ENCODE data around the gene CCDC40. TPM values are rescaled to one million over a fixed set of nuclear protein-coding genes. Genes with fewer than 3 reads are reported as not detected.

CCDC40 gene
- polyA plus RNA-seq, 1 donor = 5.5 TPM

GRCh38 chr17:80114758-80115157 is 78.3 kb downstream of the CCDC40 start:
- no peak for DNase-seq (ENCODE audit: low read depth)

GRCh38 chr17:80115159-80115558 is 78.7 kb downstream of the CCDC40 start:
- no peak for DNase-seq (ENCODE audit: low read depth)

- no peak for DNase-seq (ENCODE audit: low read depth)
These were observed 80.0 kb downstream of the CCDC40 start for GRCh38 chr17:80116276-80116920.

- DNase-seq (ENCODE audit: low read depth) = no peak
These were observed 80.5 kb downstream of the CCDC40 start for GRCh38 chr17:80116921-80117380.

GRCh38 chr17:80117491-80118401 is 81.3 kb downstream of the CCDC40 start:
- DNase-seq (ENCODE audit: low read depth) = no peak

- DNase-seq (ENCODE audit: low read depth) = no peak
These were observed 82.3 kb downstream of the CCDC40 start for GRCh38 chr17:80118601-80119270.

- DNase-seq (ENCODE audit: low read depth) = no peak
These were observed 82.9 kb downstream of the CCDC40 start for GRCh38 chr17:80119271-80119791.

- DNase-seq (ENCODE audit: low read depth) = no peak
These were observed 83.4 kb downstream of the CCDC40 start for GRCh38 chr17:80119839-80120238.

- no peak for DNase-seq (ENCODE audit: low read depth)
These were observed 85.7 kb downstream of the CCDC40 start for GRCh38 chr17:80122026-80122575.

- DNase-seq (ENCODE audit: low read depth) = no peak
These were observed 86.6 kb downstream of the CCDC40 start for GRCh38 chr17:80122926-80123505.

GRCh38 chr17:80123791-80124190 is 87.3 kb downstream of the CCDC40 start:
- no peak for DNase-seq (ENCODE audit: low read depth)

GRCh38 chr17:80124351-80124981 is 88.0 kb downstream of the CCDC40 start:
- DNase-seq (ENCODE audit: low read depth) = no peak

- DNase-seq (ENCODE audit: low read depth) = no peak
These were observed 89.4 kb downstream of the CCDC40 start for GRCh38 chr17:80125656-80126448.

GRCh38 chr17:80126449-80126715 is 89.9 kb downstream of the CCDC40 start:
- no peak for DNase-seq (ENCODE audit: low read depth)

GRCh38 chr17:80129006-80129565 is 92.6 kb downstream of the CCDC40 start:
- DNase-seq (ENCODE audit: low read depth) = no peak

- DNase-seq (ENCODE audit: low read depth) = no peak
These were observed 94.5 kb downstream of the CCDC40 start for GRCh38 chr17:80130992-80131391.

- no peak for DNase-seq (ENCODE audit: low read depth)
These were observed 96.6 kb downstream of the CCDC40 start for GRCh38 chr17:80132906-80133625.

GRCh38 chr17:80133626-80133970 is 97.2 kb downstream of the CCDC40 start:
- no peak for DNase-seq (ENCODE audit: low read depth)

- DNase-seq (ENCODE audit: low read depth) = no peak
These were observed 100.7 kb downstream of the CCDC40 start for GRCh38 chr17:80137131-80137530.

All from forelimb muscle (tissue), 1 donor.